DMS53 treated with DMSO at 0.1 percent for 48 hours (cell line): ENCODE results near the gene TCF7L2.

Source experiments
- DNase-seq: peaks from one replicate; lab custom pipeline; 2025; ENCODE audit not compliant: unreplicated experiment; lab: John Stamatoyannopoulos, UW

TCF7L2 gene

DNA sequence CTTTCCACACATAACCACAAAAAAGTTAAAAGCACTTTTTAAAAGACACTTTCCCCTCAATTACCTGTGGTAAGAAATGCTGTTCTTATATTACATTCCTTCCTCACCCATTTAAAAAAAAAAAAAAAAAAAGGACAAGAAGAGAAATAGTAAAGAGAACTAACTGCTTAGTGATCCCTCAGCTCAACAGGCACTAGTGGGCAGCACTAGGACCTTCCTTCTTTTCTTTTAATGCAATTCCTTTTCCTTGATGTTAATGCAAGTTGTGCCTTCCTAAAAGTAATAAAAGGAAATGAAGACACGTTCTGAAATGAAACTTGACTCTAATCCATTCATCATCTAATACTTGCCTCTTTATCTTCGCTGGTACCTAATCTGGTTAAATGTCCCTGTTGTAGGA, 189.7 kb downstream of the TCF7L2 start:
- DNase-seq, result no peak

DNA sequence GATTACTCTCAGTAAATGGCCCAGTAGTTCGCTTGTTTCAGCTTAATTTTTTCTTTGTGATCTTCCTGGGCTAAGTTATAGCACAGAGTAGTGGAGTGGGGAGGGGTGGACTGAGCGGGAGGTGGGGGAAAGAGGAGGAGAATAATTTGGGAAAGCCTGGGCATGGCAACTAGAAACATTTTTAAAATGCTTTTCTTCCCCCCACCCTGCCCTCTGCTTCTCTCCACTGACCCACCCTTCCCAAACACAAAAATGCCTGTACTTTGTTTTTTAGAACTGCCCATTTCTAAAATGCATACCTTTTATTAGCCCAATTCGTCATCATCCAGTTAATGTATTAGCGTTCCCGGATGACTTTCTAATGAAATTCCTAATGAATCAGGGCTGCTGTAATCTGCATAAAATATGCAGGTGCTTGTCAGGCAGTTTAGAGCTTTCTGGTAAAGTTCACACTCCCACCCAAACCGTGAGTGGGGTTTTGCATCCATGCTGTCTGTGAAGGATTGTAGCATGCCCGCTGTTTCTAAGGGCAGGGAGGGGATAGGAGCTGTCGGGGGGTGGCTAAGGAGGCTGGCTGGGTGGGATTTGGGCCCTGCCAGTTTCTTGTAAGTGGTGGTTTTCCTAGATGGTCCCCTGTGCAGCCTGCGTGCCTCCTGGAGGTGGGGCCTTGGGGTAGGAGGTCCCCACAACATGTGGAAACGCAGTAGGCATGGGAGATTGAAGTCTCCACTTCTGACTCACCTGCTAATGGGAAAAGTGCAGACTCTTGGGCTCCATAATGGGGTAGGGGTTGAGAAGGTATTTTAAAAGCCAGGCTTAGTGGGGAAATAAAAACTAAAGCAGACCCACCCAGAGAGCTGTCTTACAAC, 190.3 kb downstream of the TCF7L2 start:
- DNase-seq, result no peak

DNA sequence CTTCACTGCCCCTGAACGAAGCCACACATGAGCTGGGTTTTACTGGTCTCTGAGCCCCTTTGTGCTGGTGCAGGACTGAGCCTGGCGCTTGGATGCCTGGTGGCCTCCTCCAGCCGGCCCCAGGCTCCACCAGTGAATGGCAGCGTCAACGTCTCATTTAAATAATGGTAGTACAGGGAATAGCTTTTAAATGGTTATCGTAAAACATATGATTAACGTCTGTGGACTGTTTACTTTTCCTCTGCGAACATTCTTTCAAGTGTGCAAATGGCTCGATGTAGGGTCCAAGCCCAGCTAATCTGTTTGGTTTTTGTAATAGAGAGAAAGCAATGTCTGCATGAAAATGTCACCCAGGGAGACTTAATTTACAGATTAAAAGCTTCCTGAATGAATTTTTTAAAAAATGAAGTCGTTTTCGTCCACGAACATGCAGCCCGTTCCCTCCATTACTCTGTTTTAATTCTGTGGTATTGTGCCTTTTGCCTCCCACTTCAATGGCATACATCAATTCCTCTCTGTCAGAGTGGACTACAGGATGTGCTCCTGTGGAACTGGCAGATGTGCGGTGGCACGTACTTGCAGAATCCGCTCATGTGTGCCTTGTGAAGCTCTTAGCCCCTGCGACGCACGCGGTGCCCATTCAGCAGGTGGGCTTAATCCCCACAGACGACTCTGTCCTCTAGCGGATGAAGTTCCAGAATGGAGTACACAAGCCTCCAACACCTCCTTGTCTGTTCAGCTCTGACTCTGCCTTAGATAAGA, 192.7 kb downstream of the TCF7L2 start:
- no peak for DNase-seq

DNA sequence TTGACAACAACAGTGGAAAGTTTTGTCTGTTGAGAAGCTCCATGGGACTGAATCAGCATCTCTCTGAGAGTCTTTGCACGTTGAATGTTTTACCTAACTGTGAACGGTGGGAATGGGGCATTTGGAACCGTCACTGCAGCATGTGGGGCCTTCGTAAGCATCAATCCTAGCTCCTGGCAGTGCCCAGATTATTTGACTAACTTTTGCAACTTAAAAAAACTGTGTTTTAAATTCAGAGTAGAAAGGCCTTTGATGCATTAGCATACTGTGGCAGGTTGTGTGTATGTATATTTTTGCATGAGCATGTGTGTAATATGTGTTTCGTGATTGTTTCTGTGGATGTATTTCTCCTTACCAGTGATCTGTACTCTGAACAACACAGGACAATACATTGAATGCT, 194.5 kb downstream of the TCF7L2 start:
- DNase-seq, result no peak

DNA sequence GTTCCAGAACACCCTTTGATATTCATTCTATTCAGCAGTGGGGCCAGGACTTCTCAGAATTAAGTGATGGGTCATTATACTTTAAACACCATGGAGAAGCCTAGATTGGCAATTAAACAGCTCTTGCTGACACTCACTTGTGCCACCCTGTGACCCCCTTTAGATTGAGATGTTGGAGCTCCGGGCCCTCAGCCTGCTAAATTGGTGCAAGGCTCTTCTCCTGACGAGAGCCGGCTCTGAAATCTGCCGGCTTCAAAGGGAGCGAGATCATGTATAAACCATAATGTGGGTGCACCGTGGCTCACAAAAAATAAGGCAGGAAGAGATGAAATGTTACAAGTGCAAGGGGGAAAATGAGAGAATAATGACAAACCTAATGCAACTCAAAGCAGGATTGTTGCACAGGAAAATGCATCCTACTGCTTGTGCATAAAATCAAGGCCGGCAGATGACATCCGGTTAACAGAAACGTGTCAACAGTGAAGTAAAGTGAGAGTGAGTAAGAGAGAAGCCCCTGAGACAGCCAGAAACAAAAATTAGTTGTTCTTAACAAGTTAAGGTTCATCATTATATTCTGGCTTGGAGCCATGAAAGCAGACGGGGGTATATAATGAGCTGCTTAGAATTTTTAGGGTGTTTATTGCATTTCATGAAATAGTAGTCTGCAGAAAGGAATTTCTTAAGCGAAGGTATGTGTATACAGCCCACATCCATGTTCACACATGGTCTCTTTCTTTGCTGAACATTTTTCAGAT, 198.2 kb downstream of the TCF7L2 start:
- DNase-seq, result no peak

DNA sequence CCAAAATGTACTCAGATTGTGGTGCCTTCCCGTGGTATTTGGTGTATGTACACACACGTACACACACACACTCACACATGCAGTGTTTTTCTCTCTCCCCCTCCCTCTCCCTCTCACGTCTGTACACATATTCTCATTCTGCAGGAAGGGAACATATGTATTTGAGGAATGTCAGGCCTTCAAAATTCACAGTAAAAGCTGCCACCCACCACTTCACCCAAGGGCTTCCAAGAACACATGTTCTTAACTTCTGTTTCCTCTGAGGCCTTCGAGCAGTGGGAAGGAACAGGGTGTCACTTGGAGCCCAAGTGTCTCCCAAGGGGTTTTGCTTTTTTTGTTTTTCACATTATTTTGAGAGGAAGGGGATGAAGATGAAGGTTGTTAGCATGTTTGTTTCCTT, 198.9 kb downstream of the TCF7L2 start:
- no peak for DNase-seq

DNA sequence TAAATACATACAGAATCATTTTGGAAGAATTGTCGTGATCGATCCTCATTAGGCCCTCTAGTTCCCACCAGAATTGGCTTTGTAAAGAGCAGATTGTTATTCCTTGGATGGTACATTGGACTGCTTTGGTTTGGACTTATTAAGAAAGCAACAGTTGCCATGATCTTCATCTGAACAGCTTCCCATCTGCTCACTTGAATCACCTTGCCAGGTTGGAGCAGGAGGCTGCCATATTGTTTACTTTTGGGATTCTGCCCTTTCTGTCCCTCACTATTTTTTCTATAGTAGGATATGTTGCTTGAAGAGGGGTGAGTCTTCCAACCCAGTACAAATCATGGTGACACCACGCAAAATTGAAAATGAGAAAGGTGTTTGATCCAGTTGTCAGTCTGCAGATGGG, 199.6 kb downstream of the TCF7L2 start:
- no peak for DNase-seq

DNA sequence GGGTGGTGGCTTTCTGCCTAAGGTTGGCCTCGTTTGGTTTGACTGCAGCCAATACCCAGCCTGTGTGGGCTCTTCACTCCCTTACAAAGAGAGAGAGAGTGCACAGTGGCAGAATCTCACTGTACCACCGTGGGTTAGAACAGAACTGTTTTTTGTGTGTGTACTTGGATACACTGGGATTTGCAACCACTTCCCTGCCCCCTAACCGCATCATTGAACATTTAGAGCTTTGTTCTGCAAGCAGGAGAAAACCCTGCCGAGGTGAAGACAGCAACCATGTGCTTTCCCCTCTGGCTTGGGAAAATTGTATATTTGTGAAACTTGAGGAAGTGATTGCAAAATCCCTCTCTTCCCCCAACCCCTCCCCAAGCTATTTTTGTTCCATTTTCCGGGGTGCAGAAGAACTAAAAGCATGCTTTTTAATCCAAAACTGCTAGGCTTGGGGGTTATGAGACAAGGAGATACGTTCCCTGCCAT, 201.2 kb downstream of the TCF7L2 start:
- no peak for DNase-seq

DNA sequence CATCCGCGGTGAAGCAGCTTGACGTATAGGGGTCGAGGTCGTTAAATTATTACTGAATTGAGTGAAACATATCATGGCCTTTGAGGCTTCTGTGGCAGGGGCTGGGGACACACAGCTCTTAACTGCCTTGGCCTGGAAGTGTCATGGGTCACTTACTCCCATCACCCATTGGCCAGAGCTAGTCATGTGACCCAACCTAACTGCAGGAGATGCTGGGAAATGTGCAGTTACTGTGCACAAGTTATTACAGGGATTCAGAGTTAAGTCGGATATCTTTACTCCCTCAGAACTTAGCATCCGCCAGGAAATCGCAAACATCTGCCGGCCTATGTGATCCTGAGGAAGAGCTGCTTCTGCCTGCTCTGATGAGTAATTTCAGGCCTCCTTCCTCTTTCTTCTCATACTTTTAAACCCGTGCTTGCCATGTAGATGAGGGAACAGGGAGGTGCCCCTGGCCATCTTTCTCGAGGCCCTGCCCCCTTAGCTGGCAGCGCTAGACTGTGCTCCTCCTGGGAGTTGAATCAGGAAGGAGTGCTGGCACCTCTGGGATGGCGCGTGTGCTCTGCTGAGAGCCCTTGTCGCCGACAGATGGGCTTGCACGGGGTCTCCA, 203.6 kb downstream of the TCF7L2 start:
- no peak for DNase-seq

DNA sequence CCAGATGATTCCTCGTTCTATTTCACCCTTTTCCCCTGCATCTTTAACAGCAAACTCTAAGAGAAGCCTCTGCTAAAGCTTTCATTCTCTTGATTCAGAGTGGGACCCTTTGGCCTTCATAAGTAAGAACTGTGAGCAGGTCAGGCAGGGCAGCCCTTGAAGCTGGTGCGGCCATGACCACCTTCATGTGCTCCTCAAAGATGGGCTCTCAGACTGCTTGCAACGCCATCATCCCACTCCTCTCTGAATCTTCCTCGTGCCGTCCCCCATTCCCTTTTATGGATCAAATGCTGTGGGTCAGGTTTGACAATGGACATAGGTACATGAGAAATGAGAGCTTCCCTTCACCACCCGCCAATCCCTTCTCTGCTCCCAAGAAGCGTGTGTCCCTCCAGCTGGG, 207.4 kb downstream of the TCF7L2 start:
- DNase-seq, result no peak

DNA sequence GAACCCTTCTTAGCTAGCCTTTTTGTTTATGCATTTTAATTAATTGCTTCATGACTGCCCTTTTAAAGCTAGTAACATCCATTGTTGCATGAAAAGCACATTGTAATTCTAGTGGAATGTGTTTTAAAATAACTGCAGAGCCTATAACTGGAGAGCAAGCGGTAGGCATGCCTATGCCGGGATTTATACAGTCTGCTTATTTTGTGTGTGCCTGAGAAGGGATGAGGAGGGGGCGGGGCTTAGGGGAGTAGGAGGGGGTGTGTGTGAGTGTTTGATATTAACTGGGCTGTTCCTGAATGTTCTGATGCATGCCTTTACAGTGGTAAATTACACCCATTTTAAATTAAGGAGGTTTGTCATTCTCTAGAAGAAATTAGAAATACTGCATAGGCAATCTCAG, 208.1 kb downstream of the TCF7L2 start:
- DNase-seq, result no peak

DNA sequence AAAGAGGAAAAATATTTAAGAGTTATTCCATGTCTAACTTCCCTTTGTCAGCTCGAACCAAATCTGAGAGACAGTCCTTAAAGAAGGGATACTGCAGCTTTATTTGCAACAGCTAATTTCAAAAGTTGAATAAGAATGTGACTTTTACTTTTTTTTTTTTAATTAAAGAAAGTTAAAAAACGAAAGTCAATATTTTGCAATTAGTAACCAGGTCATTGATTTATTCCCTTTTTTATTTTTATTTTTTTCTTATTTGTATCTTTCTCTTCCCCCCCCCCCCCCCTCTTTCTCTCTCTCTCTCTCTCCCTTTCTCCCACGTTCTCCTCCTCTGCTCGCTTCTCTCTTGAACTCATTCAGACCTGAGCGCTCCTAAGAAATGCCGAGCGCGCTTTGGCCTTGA, 209.5 kb downstream of the TCF7L2 start:
- no peak for DNase-seq

DNA sequence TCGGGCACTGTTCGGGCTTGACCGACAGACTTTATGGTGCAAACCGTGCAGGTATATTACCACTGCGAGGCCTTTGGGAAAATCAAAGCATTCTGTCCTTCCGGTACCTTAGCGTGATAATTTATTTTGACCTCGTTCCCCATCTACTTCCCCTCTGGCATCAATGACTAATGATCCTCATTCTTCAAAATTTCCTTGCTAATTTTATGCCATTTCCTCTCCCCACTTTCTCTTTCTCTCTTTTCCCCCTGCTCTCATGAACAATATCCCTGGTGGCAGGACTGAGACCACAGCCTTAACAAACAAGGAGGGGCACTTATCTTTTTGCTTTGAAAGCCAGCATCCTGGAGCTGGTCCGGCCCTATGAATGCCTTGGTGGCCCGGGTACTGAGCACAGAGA, 210.6 kb downstream of the TCF7L2 start:
- DNase-seq, result no peak

DNA sequence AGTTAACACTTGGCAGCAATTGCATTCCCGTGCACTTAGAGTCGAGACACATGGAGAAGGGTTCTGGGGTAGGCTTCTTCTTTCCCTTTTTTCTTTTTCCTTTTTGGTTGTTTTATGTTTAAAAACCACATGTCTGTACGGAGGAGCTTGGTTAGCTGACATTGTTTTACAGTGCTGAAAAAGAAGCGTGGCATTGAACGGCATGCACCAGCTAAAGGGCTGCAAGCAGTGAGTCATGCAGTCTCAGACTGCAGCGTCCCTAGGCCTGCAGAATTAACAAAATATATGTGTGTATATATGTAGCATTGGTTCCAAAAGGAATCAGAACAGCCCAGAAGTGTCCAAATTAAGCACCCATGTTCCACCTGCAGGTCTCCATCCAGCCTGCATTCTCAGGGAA, 211.0 kb downstream of the TCF7L2 start:
- no peak for DNase-seq

DNA sequence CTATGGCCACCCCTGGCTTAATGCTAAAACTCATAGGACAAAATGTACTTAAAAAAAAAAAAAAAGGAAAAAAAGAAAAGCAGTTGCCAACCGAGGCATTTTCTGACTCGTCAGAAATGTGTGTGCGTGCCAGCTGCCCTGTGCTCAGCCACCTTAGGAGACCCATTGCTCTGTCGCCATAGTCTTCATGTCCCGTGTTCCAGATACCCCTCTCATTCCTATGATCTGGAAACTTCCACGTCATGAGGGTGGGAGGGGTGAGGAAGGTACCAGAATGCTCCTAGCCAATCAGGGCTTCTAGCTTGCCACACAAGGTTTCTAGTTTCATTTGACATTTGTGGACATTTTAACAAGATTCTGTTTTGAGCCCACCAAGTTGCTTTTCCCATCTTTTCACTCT, 212.9 kb downstream of the TCF7L2 start:
- DNase-seq, result no peak

DNA sequence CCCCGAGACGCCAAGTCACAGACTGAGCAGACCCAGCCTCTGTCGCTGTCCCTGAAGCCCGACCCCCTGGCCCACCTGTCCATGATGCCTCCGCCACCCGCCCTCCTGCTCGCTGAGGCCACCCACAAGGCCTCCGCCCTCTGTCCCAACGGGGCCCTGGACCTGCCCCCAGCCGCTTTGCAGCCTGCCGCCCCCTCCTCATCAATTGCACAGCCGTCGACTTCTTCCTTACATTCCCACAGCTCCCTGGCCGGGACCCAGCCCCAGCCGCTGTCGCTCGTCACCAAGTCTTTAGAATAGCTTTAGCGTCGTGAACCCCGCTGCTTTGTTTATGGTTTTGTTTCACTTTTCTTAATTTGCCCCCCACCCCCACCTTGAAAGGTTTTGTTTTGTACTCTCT, 215.6 kb downstream of the TCF7L2 start:
- DNase-seq, result no peak

DNA sequence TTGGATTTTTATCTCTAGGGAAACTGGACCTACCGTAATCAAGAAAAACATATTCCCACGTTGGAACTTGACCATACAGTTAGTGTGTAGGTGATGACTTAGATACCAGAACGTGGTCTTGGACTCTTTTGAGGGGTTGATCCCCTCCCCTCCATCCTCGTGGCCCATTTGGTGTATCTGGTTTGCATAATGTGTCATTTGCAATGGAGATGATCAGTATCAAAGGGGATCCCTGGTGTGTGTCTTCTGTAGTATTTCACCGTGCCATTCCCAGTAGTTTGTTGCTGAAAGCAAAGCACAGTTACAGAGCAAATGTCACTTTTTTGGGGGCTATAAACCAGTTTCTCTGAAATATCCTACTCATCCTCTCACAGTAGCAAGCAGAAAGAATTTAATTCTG, 217.7 kb downstream of the TCF7L2 start:
- no peak for DNase-seq

DNA sequence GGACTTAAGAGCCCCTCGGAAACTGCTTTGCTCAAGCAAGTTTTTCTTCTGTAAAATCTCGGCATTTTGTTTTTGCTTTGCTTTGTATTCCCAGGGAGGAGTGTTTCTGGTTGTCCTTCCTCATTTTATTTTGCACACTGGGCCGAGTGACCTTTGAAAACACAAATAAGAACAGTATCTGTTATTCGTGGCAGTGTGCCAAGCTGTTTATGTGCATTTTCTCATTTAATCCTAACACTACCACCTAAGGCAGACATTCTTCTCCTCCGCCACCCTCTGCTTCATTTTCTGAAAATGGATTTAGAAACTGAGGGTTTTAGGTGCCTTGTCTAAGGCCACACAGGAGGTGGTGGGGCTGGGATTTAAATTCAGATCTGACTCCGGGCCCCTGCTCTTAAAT, 218.5 kb downstream of the TCF7L2 start:
- DNase-seq, result no peak

DNA sequence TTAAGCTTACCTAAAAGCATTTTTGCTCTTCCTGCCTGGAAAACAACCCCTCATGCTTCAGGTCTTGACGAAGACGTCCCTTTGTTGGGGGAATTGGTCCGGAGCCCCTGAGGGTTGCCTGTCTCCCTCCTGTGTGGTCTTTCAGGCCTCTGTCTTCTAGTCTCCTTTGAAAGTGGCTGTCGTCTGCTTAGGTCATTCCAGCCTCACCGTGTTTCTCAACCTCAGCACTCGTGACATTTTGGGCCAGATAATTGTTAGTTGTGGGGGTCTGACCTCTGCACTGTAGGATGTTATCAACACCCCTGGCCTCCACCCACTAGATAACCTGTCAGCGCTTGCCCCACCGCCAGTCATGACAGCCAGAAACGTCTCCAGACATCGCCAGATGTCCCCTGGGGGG, 219.1 kb downstream of the TCF7L2 start:
- DNase-seq, result no peak

DNA sequence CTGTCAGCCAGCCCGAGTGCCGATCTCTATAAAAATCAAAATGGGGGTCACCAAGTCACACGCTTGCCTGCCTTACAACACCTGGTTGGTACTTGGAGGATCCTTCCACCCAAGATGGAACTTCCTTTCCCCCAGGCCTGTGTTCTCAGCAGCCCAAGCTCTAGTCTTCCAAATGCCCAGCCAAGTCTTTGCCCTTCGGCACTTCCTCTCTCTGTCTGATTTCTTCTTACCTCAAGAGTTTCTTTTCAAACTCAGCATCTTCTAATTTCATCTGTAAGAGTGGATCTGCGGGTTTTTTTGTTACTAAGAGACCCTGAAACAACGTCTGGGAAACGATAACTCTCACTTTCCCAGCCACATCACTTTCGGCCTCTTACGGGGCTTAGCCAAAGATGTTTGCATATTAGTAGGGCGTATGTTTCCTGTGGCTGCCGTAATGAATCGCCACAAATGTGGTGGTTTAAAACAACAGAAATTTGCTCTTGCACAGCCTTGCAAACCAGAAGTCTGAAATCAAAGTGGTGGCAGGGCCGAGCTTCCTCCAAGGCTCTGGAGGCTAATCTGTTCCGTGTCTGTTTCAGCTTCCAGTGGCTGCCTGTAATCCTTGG, 219.9 kb downstream of the TCF7L2 start:
- DNase-seq, result no peak

DNA sequence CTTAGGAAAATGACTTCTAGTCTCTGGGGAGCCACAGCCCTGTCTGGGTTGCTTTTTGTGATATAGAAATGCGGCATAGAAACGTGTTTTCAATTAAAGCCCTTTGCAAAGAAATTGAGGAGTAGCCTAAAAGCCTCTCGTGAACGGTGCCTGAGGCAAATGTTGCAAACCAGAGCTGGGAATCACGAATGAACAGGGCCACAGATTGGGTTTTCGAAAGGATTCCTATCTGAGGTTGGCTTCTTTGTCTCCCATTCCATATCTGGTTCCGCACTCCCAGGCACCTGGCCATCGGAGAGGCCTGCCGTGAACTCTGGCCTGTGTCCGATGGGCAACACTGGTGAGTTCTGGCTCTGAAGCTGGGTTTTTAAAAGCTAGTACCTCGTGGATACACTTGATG, 221.6 kb downstream of the TCF7L2 start:
- no peak for DNase-seq
